ENCODE data around the gene NLRC3.
"Not testable (repeated sequence)": the region's sequence is repeated elsewhere in the genome, so short reads cannot be mapped to it uniquely, and the experiment has no call there.

DNA sequence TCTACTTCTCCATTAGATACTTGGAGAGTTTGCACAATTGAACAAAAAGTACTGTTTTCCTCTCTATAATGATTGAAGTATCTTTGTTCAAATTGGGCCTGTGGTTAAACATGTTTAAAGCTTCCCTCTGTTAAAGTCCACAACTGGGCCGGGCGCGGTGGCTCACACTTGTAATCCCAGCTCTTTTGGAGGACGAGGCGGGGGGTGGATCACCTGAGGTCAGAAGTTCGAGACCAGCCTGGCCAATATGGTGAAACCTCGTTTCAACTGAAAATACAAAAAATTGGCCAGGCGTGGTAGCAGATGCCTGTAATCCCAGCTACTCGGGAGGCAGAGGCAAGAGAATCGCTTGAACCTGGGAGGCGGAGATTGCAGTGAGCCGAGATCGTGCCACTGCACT, 31.8 kb upstream of the NLRC3 start:
- not testable (repeated sequence) for TF ChIP-seq POLR2A (IDR thresholded peaks at IDR 0.05; ENCODE audit: low read length); GATA1 (IDR thresholded peaks at IDR 0.05; ENCODE audit: low read depth, low read length)

Measured in erythroblast (primary cell).